Fibroblast of the aortic adventitia (primary cell): ENCODE results near the gene ST8SIA6. TPM values are rescaled to one million over a fixed set of nuclear protein-coding genes. Genes with fewer than 3 reads are reported as not detected.

Experiments
- DNase-seq: peaks from one replicate; pipeline ENCODE4 v3.0.0-alpha.2; 2010; ENCODE audit warnings: low read depth
- H3K4me3 ChIP-seq: 2 replicates; pipeline ENCODE4 v1.5.1; 2011; ENCODE audit warnings: low read depth, mild to moderate bottlenecking, control low read depth, low read length, moderate library complexity
- CTCF ChIP-seq: IDR thresholded peaks from 2 replicates; pipeline ENCODE4 v1.5.1; 2011; ENCODE audit warnings: mild to moderate bottlenecking, low read length, control low read depth, inconsistent platforms; ENCODE audit not compliant: insufficient read depth
- small RNA-seq: library from RNA; depleted of rRNA; stranded (forward); fragments of <200 nt; gene quantifications from one replicate; pipeline ENCODE3, GENCODE V24; 2012
- total RNA-seq: library from RNA; depleted of rRNA; stranded (reverse); fragments of >200 nt; gene quantifications from 2 replicates; pipeline ENCODE4 v1.2.3, GENCODE V29; 2012; ENCODE audit warnings: low replicate concordance

Gene ST8SIA6
- total RNA-seq, 1 donor = 0.09 TPM

- no peak for TF ChIP-seq CTCF
- DNase-seq = no peak
Observed at GRCh38 chr10:17278607-17279240, 175.7 kb downstream of the ST8SIA6 start.

GRCh38 chr10:17276756-17277424 lies 177.5 kb downstream of the ST8SIA6 start:
- TF ChIP-seq CTCF = no peak

More at GRCh38 chr10:17278607-17279240, 175.7 kb downstream of the ST8SIA6 start:
- no peak overlapping the region for H3K4me3 ChIP-seq

GRCh38 chr10:17273403-17273802 lies 181.0 kb downstream of the ST8SIA6 start:
- peak; percentile 40 for DNase-seq
- TF ChIP-seq CTCF = no peak
- no peak overlapping the region for H3K4me3 ChIP-seq

More at GRCh38 chr10:17276756-17277424, 177.5 kb downstream of the ST8SIA6 start:
- H3K4me3 ChIP-seq = no peak overlapping the region
- DNase-seq = no peak

- no peak for TF ChIP-seq CTCF
Observed at GRCh38 chr10:17272648-17273047, 181.7 kb downstream of the ST8SIA6 start.

More at GRCh38 chr10:17272648-17273047, 181.7 kb downstream of the ST8SIA6 start:
- H3K4me3 ChIP-seq = no peak overlapping the region
- DNase-seq = no peak

Small RNA genes lying within 50 kb of the gene (small RNA-seq; reads per million reads assigned to genes)
- gene RF00019 = not detected

Other genes starting within 250 kb of the ST8SIA6 start
- gene VIM, start 226.4 kb downstream of the ST8SIA6 start, total RNA-seq = 10,091 and 12,680 TPM in 2 replicates
- 7.0 and 18.4 TPM in 2 replicates for gene HACD1, start 162.8 kb upstream of the ST8SIA6 start, total RNA-seq
- gene STAM, start 189.6 kb upstream of the ST8SIA6 start, total RNA-seq = 32.0 and 40.6 TPM in 2 replicates